ENCODE measurements around the gene NELL2.

- no peak for TF ChIP-seq CTCF (IDR thresholded peaks at IDR 0.05; ENCODE audit: low read depth, low read length, poor library complexity, severe bottlenecking)
- no peak for TF ChIP-seq EZH2phosphoT487 (IDR thresholded peaks at IDR 0.05; ENCODE audit: borderline replicate concordance, low read length)
Observed at GRCh38 chr12:44852483-44852882, 23.6 kb downstream of the NELL2 start.

All from DOHH2 (cell line).